Measurements from ENCODE around the gene NCBP2. TPM values are rescaled to one million over a fixed set of nuclear protein-coding genes. Genes with fewer than 3 reads are reported as not detected.

Gene NCBP2
- total RNA-seq, 1 experiment from 2014 or later, result 120 TPM

GRCh38 chr3:196902296-196902695 lies 40.0 kb downstream of the NCBP2 start:
- Mint-ChIP-seq H3K27me3 (ENCODE audit: low read depth) (no peaks in the 10 kb centered on the region), H3K4me1 (no peaks in the 10 kb centered on the region), H3K27ac (no peak overlapping the region), H3K4me3 (no peak overlapping the region), H3K36me3 (ENCODE audit: insufficient read depth in 1 of 3, low read depth in 3 of 3) (peaks cover 21 to 57% (median 48%) of the 10 kb centered on the region in 3 experiments; a peak in 6 of 7 replicates), H3K9me3 (no peaks in the 10 kb centered on the region)
- Histone ChIP-seq H3K4me2 (ENCODE audit: insufficient read depth, insufficient read length, low read length) (no peak overlapping the region), H3K27me3 (ENCODE audit: insufficient read depth, low read length) (no peaks in the 10 kb centered on the region), H3K56ac (ENCODE audit: insufficient read length, low read depth, low read length) (no peak overlapping the region), H3K9me3 (ENCODE audit: control insufficient read depth, low read depth, low read length) (no peaks in the 10 kb centered on the region), H3K27ac (ENCODE audit: insufficient read length, low read depth, low read length) (no peak overlapping the region), H4K20me1 (ENCODE audit: control insufficient read depth, insufficient read depth, insufficient read length) (no peaks in the 10 kb centered on the region), H4K8ac (replicated peaks; ENCODE audit: insufficient read length, low read depth, low read length) (no peak overlapping the region), H3K79me1 (ENCODE audit: insufficient read depth, low read depth, low read length, poor library complexity, severe bottlenecking) (no peaks in the 10 kb centered on the region), H3K14ac (ENCODE audit: insufficient read depth, low read length) (no peak overlapping the region), H3K18ac (ENCODE audit: insufficient read length, low read depth, low read length) (no peak overlapping the region), H3K4me1 (ENCODE audit: insufficient read depth, low read length) (no peaks in the 10 kb centered on the region), H2BK120ac (ENCODE audit: low read depth, low read length, poor library complexity, severe bottlenecking) (no peak overlapping the region), H2BK12ac (ENCODE audit: insufficient read length, low read depth, low read length) (no peak overlapping the region), H3T11ph (ENCODE audit: low read length) (no peak overlapping the region), H2BK5ac (ENCODE audit: insufficient read length, low read length) (no peak overlapping the region), H3K23me2 (ENCODE audit: insufficient read length, low read depth, low read length, poor library complexity, severe bottlenecking) (no peaks in the 10 kb centered on the region), H3K4ac (ENCODE audit: low read depth, low read length) (no peak overlapping the region), H3K9ac (ENCODE audit: extremely low read depth, insufficient read length, low read length) (no peak overlapping the region), H2AFZ (ENCODE audit: low read length) (no peak overlapping the region), H3K23ac (ENCODE audit: insufficient read length, low read depth, low read length) (no peak overlapping the region), H2BK15ac (ENCODE audit: low read depth, low read length) (no peak overlapping the region), H2AK5ac (ENCODE audit: insufficient read length, low read length) (no peak overlapping the region), H2BK20ac (ENCODE audit: low read depth, low read length, poor library complexity, severe bottlenecking) (no peak overlapping the region), H3K79me2 (ENCODE audit: insufficient read depth, low read length) (no peaks in the 10 kb centered on the region), H4K5ac (ENCODE audit: insufficient read length, low read depth, low read length) (no peak overlapping the region), H4K91ac (ENCODE audit: insufficient read length, low read depth, low read length) (no peak overlapping the region)
- no peak for TF ChIP-seq CTCF (conservative IDR thresholded peaks at IDR 0.05)
- no peak for DNase-seq
- no CpG with 5 or more reads among the region's 1 CpG for WGBS (ENCODE audit: extremely low coverage, insufficient read length, low lambda C conversion rate)
